Measurements from ENCODE around the gene ALG1. TPM values are rescaled to one million over a fixed set of nuclear protein-coding genes. Genes with fewer than 3 reads are reported as not detected.
A peak's percentile ranks its signal among the peaks of the same experiment; 100 is the strongest.

The ALG1 gene
- total RNA-seq, 1 donor, result 41.9 TPM

- no peak for DNase-seq (ENCODE audit: low read depth)
- no peak for TF ChIP-seq CTCF (IDR thresholded peaks at IDR 0.05; ENCODE audit: insufficient read depth, low read depth, low read length)
- no peak overlapping the region for H3K4me3 ChIP-seq (ENCODE audit: low read depth, low read length)
Observed at GRCh38 chr16:5027575-5028235, 43.9 kb upstream of the ALG1 start.

GRCh38 chr16:5028950-5029475, 42.6 kb upstream of the ALG1 start:
- no peak for TF ChIP-seq CTCF (IDR thresholded peaks at IDR 0.05; ENCODE audit: insufficient read depth, low read depth, low read length)
- no peak for DNase-seq (ENCODE audit: low read depth)
- H3K4me3 ChIP-seq (ENCODE audit: low read depth, low read length), result no peak overlapping the region

- H3K4me3 ChIP-seq (ENCODE audit: low read depth, low read length), result no peak overlapping the region
- TF ChIP-seq CTCF (IDR thresholded peaks at IDR 0.05; ENCODE audit: insufficient read depth, low read depth, low read length), result no peak
- no peak for DNase-seq (ENCODE audit: low read depth)
Observed at GRCh38 chr16:5030251-5030870, 41.3 kb upstream of the ALG1 start.

- H3K4me3 ChIP-seq (ENCODE audit: low read depth, low read length), result no peak overlapping the region
- TF ChIP-seq CTCF (IDR thresholded peaks at IDR 0.05; ENCODE audit: insufficient read depth, low read depth, low read length), result no peak
- DNase-seq (ENCODE audit: low read depth), result no peak
Observed at GRCh38 chr16:5031601-5032000, 40.0 kb upstream of the ALG1 start.

GRCh38 chr16:5032748-5033167, 38.9 kb upstream of the ALG1 start:
- DNase-seq (ENCODE audit: low read depth), result no peak
- TF ChIP-seq CTCF (IDR thresholded peaks at IDR 0.05; ENCODE audit: insufficient read depth, low read depth, low read length), result no peak

GRCh38 chr16:5033256-5034166, 38.1 kb upstream of the ALG1 start, which contains the start of gene NAGPA:
NAGPA (minus strand) TSS chr16:5033935; CDS start chr16:5033914, 21 bp downstream.
- no peak for TF ChIP-seq CTCF (IDR thresholded peaks at IDR 0.05; ENCODE audit: insufficient read depth, low read depth, low read length)
- DNase-seq (ENCODE audit: low read depth), result peak; percentile 84
- peak within 1 kb of the TSS; percentile 82 for H3K4me3 ChIP-seq (ENCODE audit: low read depth, low read length)

More at GRCh38 chr16:5032748-5033167, 38.9 kb upstream of the ALG1 start:
- peak overlapping the region; percentile 82 for H3K4me3 ChIP-seq (ENCODE audit: low read depth, low read length)

Data from fibroblast of villous mesenchyme (primary cell).